Measurements from ENCODE around the gene GTPBP1. TPM values are rescaled to one million over a fixed set of nuclear protein-coding genes. Genes with fewer than 3 reads are reported as not detected.

GTPBP1 gene
- total and polyA plus RNA-seq, 8 donors, result 42.3 to 51.0 (median 46.3) TPM

DNA sequence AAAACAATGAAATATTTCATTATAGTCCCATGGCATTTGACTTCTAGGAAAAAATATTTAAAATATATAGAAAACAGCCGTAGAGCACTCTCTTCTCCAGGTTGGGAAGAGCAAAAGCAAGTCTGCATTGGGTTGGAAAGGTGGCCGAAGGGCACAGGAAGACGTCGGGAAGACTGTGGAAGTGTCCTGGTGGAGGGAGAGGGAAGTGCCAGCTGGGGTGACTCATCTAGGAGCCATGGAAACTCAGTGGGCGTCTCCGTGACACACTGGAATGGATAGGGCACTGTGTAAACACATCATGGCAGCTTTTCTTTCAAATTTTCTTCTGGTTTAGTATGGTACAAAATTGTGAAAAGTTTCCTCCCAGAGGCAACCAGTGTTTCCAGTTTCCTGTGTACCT, 12.7 kb downstream of the GTPBP1 start:
- ATAC-seq (peak; percentile 96), DNase-seq (peak in 1 of 4 donors; percentile 74)
- Histone ChIP-seq H3K4me3 (no peak overlapping the region), H3K27me3 (no peaks in the 10 kb centered on the region), H3K4me1 (peaks cover 12 to 39% of the 10 kb centered on the region in 2 donors), H3K9me3 (no peaks in the 10 kb centered on the region), H3K36me3 (peaks cover 0 to 76% of the 10 kb centered on the region in 2 donors), H3K27ac (peak overlapping the region; percentile 44 to 60)
- TF ChIP-seq, protein P1, sequence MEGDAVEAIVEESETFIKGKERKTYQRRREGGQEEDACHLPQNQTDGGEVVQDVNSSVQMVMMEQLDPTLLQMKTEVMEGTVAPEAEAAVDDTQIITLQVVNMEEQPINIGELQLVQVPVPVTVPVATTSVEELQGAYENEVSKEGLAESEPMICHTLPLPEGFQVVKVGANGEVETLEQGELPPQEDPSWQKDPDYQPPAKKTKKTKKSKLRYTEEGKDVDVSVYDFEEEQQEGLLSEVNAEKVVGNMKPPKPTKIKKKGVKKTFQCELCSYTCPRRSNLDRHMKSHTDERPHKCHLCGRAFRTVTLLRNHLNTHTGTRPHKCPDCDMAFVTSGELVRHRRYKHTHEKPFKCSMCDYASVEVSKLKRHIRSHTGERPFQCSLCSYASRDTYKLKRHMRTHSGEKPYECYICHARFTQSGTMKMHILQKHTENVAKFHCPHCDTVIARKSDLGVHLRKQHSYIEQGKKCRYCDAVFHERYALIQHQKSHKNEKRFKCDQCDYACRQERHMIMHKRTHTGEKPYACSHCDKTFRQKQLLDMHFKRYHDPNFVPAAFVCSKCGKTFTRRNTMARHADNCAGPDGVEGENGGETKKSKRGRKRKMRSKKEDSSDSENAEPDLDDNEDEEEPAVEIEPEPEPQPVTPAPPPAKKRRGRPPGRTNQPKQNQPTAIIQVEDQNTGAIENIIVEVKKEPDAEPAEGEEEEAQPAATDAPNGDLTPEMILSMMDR (IDR thresholded peaks at IDR 0.05), result peak; percentile 58 to 79
- intact Hi-C loops (cut with DNase I), result no loop called here

DNA sequence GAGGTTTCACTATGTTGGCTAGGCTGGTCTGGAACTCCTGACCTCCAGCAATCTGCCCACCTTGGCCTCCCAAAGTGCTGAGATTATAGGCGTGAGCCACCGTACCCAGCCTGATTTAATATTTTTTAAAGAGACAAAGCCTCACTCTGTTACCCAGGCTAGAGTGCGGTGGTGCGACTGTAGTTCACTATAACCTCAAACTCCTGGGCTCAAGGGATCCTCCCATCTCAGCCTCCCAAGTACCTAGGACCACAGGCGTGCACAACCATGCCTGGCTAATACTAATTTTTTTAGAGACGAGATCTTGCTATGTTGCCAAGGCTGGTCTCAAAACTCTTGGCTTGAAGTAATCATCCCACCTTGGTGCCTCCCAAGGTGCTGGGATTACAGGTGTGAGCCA, 13.5 kb downstream of the GTPBP1 start:
- H3K9me3 ChIP-seq, result no peaks in the 10 kb centered on the region
- H3K36me3 ChIP-seq, result peaks cover 0 to 84% of the 10 kb centered on the region in 2 donors
- no peaks in the 10 kb centered on the region for H3K27me3 ChIP-seq
- peak overlapping the region; percentile 44 to 60 for H3K27ac ChIP-seq
- peaks cover 9 to 31% of the 10 kb centered on the region in 2 donors for H3K4me1 ChIP-seq
- TF ChIP-seq, protein P1 (IDR thresholded peaks at IDR 0.05), result no peak
- intact Hi-C loops (cut with DNase I), result no loop called here
- no peak overlapping the region for H3K4me3 ChIP-seq
- DNase-seq (no peak), ATAC-seq (no peak)

DNA sequence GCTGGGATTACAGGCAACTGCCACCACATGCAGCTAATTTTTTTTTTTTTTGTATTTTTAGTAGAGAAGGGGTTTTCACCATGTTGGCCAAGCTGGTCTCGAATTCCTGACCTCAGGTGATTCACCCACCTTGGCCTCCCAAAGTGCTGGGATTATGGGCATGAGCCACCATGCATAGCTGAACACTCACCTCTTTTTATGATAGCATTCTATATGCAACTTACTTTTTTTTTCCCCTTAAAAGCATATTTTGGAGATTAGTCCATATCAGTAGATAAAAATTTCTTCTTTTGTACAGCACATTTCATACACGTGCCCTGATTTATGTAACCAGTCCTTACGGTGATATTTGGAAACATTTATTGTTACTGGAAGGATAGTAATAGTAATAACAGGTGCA, 14.6 kb downstream of the GTPBP1 start:
- Histone ChIP-seq H3K27me3 (no peaks in the 10 kb centered on the region), H3K36me3 (peaks cover 0 to 93% of the 10 kb centered on the region in 2 donors), H3K4me3 (no peak overlapping the region), H3K27ac (no peak overlapping the region), H3K9me3 (no peaks in the 10 kb centered on the region), H3K4me1 (peaks cover 9 to 20% of the 10 kb centered on the region in 2 donors)
- ATAC-seq (no peak), DNase-seq (no peak)
- intact Hi-C loops (cut with DNase I), result no loop called here
- TF ChIP-seq, protein P1 (IDR thresholded peaks at IDR 0.05), result no peak

DNA sequence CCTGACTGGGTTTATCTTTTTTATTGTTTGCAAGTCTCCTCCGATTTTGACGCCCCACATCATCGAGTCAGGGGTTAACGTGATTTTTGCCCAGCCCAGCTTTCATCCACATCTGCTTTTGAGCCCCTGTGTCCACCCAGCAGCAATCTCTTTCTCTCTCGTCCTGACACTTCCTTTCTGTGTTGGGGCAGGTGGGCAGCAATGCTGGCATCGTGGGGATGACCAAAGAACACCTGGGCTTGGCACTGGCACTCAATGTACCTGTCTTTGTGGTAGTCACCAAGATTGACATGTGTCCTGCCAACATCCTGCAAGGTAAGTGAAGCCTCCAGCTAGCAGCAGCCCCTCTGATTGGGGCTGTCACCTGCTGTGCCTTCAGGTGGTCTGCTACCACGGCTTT, 15.8 kb downstream of the GTPBP1 start:
- peaks cover 9 to 17% of the 10 kb centered on the region in 2 donors for H3K4me1 ChIP-seq
- intact Hi-C loops (cut with DNase I), result no loop called here
- no peaks in the 10 kb centered on the region for H3K9me3 ChIP-seq
- TF ChIP-seq, protein P1 (IDR thresholded peaks at IDR 0.05), result no peak
- no peaks in the 10 kb centered on the region for H3K27me3 ChIP-seq
- H3K36me3 ChIP-seq, result peaks cover 0 to 95% of the 10 kb centered on the region in 2 donors
- ATAC-seq (no peak), DNase-seq (no peak)
- H3K27ac ChIP-seq, result no peak overlapping the region
- no peak overlapping the region for H3K4me3 ChIP-seq

DNA sequence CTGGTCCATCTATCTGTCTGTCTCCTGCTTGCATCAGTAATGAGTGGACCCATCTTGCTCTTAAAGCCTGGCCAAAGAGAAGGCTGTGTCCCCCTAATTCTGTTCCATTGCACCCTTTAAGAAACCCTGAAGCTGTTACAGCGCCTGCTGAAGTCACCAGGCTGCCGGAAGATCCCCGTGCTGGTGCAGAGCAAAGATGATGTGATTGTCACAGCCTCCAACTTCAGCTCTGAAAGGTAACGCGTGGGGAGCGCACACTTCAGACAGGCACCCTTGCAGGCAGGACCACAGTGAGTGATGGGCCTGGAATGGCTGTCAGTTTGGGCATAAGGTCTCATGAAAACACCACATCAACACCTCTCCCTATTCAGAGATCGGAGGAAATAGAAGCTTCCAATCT, 18.4 kb downstream of the GTPBP1 start:
- Histone ChIP-seq H3K4me1 (peaks cover 0 to 4% of the 10 kb centered on the region in 2 donors), H3K4me3 (no peak overlapping the region), H3K9me3 (no peaks in the 10 kb centered on the region), H3K27ac (no peak overlapping the region), H3K36me3 (peaks cover 0 to 97% of the 10 kb centered on the region in 2 donors), H3K27me3 (no peaks in the 10 kb centered on the region)
- ATAC-seq, result no peak
- peak in 1 of 4 donors; percentile 43 for DNase-seq
- intact Hi-C loops (cut with DNase I), result no loop called here
- TF ChIP-seq, protein P1 (IDR thresholded peaks at IDR 0.05), result no peak
